Measurements from ENCODE around the gene TNRC6B. TPM values are rescaled to one million over a fixed set of nuclear protein-coding genes. Genes with fewer than 3 reads are reported as not detected.
A peak's percentile ranks its signal among the peaks of the same experiment; 100 is the strongest.

The TNRC6B gene
- total RNA-seq, 1 experiment from 2014 or later = 58.1 TPM

- Mint-ChIP-seq H3K27me3 (ENCODE audit: low read depth) (no peaks in the 10 kb centered on the region; the same call in 1 of the 2 replicates), H3K9me3 (no peaks in the 10 kb centered on the region), H3K36me3 (ENCODE audit: insufficient read depth in 1 of 3, low read depth in 3 of 3) (peaks cover 10 to 15% (median 14%) of the 10 kb centered on the region in 3 experiments), H3K4me1 (peaks cover 72% of the 10 kb centered on the region in 2 experiments), H3K4me3 (no peak overlapping the region), H3K27ac (peak overlapping the region in 2 of 3 experiments; percentile 19 to 59; a peak in 2 of 7 replicates)
- DNase-seq = no peak
- peaks cover 43% of the 10 kb centered on the region; the same call in 1 of the 2 replicates for H3K79me2 ChIP-seq (ENCODE audit: insufficient read depth, low read length)
- H3K23ac ChIP-seq (ENCODE audit: insufficient read length, low read depth, low read length) = no peak overlapping the region
- no peaks in the 10 kb centered on the region for H3K9me3 ChIP-seq (ENCODE audit: control insufficient read depth, low read depth, low read length)
- no peak overlapping the region for H3K18ac ChIP-seq (ENCODE audit: insufficient read length, low read depth, low read length)
- no peaks in the 10 kb centered on the region for H3K27me3 ChIP-seq (ENCODE audit: insufficient read depth, low read length)
- no peak overlapping the region for H4K5ac ChIP-seq (ENCODE audit: insufficient read length, low read depth, low read length)
- H3T11ph ChIP-seq (ENCODE audit: low read length) = no peak overlapping the region
- no peak overlapping the region for H2AK5ac ChIP-seq (ENCODE audit: insufficient read length, low read length)
- H4K91ac ChIP-seq (ENCODE audit: insufficient read length, low read depth, low read length) = no peak overlapping the region
- H3K4me2 ChIP-seq (ENCODE audit: insufficient read depth, insufficient read length, low read length) = no peak overlapping the region
- H4K8ac ChIP-seq (replicated peaks; ENCODE audit: insufficient read length, low read depth, low read length) = no peak overlapping the region
- no peak overlapping the region for H2BK120ac ChIP-seq (ENCODE audit: low read depth, low read length, poor library complexity, severe bottlenecking)
- H2BK12ac ChIP-seq (ENCODE audit: insufficient read length, low read depth, low read length) = no peak overlapping the region
- no peak overlapping the region for H3K4ac ChIP-seq (ENCODE audit: low read depth, low read length)
- H3K9ac ChIP-seq (ENCODE audit: extremely low read depth, insufficient read length, low read length) = no peak overlapping the region
- H3K27ac ChIP-seq (ENCODE audit: insufficient read length, low read depth, low read length) = no peak overlapping the region
- peaks cover 25% of the 10 kb centered on the region for H3K4me1 ChIP-seq (ENCODE audit: insufficient read depth, low read length)
- no peak overlapping the region for H2BK15ac ChIP-seq (ENCODE audit: low read depth, low read length)
- no peak overlapping the region for H3K56ac ChIP-seq (ENCODE audit: insufficient read length, low read depth, low read length)
- H2BK5ac ChIP-seq (ENCODE audit: insufficient read length, low read length) = no peak overlapping the region
- H3K23me2 ChIP-seq (ENCODE audit: insufficient read length, low read depth, low read length, poor library complexity, severe bottlenecking) = no peaks in the 10 kb centered on the region
- no peak overlapping the region for H2AFZ ChIP-seq (ENCODE audit: low read length)
- no peaks in the 10 kb centered on the region for H4K20me1 ChIP-seq (ENCODE audit: control insufficient read depth, insufficient read depth, insufficient read length)
- H3K79me1 ChIP-seq (ENCODE audit: insufficient read depth, low read depth, low read length, poor library complexity, severe bottlenecking) = peaks cover 21% of the 10 kb centered on the region
- no CpG with 5 or more reads among the region's 4 CpGs for WGBS (ENCODE audit: extremely low coverage, insufficient read length, low lambda C conversion rate)
- H3K14ac ChIP-seq (ENCODE audit: insufficient read depth, low read length) = no peak overlapping the region
- TF ChIP-seq CTCF (conservative IDR thresholded peaks at IDR 0.05) = no peak
- H2BK20ac ChIP-seq (ENCODE audit: low read depth, low read length, poor library complexity, severe bottlenecking) = no peak overlapping the region
Measured at GRCh38 chr22:40218152-40218551, 40.4 kb downstream of the TNRC6B start.

Measured in H9 (cell line).